Measurements from ENCODE around the gene SECISBP2L.
"Not testable (repeated sequence)": the region's sequence is repeated elsewhere in the genome, so short reads cannot be mapped to it uniquely, and the experiment has no call there.

Gene SECISBP2L

GRCh38 chr15:49046220-49047102, at the start of gene SECISBP2L:
SECISBP2L (minus strand) TSS chr15:49046446; CDS start chr15:49046299, 147 bp downstream.
- peak; percentile 89 for DNase-seq (ENCODE audit: low spot score)

DNA sequence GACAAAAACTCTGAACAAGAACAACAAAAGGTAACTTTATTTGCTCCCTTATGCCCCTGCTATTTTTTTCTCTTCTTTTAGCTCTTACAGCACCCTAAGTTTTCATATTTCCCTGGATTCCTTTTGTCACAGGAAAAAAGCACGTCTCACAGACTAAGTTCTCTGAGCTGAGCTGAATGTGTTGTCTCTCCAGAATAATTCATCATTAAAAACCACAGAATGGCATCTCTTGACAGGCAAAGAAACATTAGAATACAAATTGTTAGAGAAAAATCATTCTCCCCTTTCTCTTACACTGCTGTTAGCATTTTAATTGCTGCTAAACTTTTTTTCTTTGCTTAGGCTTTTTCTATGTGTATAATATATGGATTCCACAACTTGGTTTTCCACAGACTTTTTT, 48.7 kb upstream of the SECISBP2L start:
- no peak for DNase-seq (ENCODE audit: low spot score)

DNA sequence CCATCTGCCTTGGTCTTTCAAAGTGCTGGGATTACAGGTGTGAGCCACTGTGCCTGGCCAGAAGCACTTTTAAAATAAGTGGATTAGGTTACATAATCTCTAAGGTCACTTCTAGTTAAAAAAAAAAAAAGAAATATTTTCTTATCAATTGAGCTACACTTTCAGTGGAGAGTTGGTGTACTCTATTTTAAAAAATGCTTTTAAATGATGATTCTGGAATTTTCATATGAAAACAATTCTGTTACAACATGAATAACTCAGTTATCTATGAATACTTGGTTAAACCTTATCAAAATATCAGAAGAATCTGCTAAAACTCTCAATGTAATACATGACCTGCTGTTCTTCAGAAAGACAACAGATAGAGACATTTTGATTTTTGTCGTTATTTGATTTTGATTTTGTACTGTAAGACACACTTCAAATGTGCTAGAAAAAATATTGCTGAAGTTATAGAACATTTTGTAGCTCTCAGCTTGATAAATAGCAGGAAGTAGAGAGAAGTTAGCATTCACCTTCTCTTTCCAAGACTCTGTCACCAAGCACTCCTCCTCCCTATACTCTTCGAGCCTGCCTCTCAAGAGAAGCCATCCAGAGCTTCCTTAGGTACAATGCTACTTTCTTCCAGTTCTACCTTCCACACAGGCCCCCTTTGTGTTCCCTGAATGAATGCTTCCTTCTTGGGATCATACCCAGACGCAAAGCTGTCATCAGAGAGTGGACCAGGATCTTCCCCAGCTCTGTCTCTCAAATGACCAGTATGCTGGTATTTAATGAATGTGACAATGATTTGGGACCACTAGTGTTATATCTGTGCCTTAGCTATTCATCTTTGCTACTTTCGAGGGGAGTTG, 47.2 kb upstream of the SECISBP2L start:
- DNase-seq (ENCODE audit: low spot score), result no peak

- DNase-seq (ENCODE audit: low spot score), result no peak
These were observed 42.8 kb upstream of the SECISBP2L start for GRCh38 chr15:49088996-49089395.

GRCh38 chr15:49085696-49086459, 39.6 kb upstream of the SECISBP2L start:
- no peak for DNase-seq (ENCODE audit: low spot score)

- no peak for DNase-seq (ENCODE audit: low spot score)
These were observed 38.0 kb upstream of the SECISBP2L start for GRCh38 chr15:49084285-49084570.

DNA sequence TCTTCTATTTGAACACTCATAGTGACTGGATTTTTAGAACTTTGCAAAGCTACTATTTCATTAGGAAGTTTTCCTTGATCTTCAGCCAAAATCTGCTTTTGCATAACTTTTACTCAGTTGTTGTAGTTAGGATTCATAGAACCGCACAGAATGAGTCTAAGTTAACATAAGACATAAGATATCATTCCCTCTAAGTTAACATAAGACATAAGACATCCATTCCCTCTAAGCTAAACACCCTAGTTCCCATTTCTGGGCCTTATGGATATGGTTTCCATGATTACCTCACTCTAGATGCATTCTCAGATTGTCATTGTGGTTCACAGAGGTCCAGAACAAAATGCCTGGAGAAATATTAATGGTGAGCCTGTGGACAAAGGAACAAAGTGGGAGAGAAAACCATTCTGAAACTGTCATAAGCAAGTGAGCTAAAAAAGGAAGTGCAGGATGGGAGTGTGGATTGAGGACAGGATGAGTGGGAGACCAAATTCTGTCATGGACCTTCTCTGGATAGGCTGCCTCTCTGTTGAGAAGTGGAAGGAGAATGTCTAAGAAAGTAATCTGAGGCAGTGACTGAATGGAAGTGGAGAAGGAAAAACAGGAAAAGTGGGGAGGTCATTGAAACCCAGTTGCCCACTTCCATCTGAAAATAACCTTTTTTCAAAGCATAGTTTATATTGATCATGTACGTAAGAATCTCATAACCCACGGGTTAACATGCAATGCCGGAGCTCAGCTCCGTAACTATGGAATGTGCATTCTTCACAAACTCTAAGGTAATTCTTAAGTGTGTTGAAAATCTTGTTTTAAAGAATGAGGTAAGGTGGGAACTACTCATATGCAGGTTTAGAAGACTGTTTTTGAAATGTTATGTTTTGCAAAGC, 37.4 kb upstream of the SECISBP2L start:
- DNase-seq (ENCODE audit: low spot score), result no peak

DNA sequence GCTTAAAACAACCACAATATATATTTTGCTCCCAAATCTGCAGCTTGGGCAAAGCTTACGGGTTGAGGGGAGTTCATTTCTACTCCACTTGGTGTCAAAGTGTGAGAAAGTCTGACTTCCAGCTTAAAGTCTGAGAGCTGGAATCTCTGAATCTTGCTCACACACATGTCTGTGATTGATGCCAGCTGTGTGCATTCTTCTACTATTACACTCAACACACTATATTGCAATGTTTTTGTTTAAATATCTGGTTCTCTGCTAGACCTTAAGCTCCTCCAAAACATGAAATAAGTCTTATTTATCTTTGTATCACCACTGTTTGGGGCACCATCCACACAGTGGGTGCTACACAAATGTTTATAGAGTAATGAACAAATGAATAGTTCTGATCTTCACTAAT, 36.7 kb upstream of the SECISBP2L start:
- no peak for DNase-seq (ENCODE audit: low spot score)

DNA sequence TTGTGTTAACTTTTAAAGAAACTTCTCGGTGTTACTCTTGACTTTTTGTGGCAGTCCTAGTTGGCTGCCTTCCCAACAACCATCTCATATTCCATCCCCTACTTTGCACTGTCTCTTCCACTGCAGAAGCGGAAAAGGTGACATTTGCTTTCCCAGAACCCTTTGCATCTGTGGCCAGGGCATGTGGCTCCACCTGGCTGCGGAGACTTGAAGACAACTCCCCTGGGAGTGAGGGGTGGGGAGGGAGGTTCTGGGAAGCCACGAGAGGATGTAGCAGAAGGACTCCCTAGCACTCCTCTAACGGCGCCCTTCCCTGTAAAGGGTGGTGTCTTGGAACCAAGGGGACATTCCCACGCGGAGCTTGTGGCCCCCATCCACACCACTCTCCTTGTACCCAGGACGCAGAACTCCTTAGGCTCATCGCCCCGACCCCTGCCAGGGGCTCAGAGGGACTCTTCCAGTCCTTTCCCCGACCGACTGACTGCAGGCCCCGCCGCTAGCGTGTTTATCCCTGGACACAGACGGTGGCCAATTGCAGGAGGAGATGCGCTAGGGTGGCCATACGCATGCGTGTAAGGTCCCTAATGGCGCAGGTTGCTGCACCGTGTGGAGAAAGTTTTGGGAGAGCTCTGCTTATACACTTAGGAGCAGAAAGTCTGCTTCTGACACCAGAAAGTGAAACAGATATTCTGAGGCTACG, 33.2 kb upstream of the SECISBP2L start:
- no peak for DNase-seq (ENCODE audit: low spot score)

DNA sequence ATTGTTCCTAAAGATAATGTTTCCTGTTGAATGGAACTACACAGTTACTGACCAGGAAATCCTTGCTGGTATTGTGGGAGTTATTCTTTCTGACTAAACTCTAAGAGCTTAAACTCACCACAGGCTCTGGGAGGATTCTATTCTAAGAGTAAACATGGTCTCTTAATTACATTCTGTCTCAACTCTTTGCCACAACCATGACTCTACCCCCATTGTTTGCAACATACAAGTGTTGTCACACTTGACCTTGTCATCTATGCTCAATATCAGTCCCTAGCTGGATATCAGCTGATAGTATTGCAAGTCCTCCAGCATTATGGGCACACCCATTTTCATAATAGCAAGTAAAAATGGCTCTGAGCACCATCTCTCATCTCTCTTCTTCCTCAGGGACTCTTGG, 29.6 kb upstream of the SECISBP2L start:
- DNase-seq (ENCODE audit: low spot score), result no peak

GRCh38 chr15:49074589-49075287, 28.5 kb upstream of the SECISBP2L start:
- not testable (repeated sequence) for DNase-seq (ENCODE audit: low spot score)

GRCh38 chr15:49066372-49066771, 20.1 kb upstream of the SECISBP2L start:
- no peak for DNase-seq (ENCODE audit: low spot score)

DNA sequence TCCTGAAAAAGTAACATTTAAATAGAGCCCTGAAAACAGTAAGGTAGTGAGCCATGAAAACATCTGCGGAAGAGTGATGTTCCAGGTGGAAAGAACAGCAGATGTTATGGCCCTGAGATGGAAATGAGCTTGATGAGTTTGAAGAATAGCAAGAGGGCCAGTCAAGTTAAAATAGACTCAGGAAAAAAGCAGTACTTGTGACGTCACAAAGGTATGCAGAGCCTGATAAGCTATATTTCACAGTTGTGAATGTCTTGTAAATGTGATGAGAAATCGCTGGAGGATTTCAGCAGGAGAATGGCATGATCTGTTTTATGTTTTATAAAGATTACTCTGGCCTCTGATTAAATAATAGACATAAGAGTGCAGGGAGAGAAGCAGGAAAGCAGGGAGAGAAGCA, 18.6 kb upstream of the SECISBP2L start:
- no peak for DNase-seq (ENCODE audit: low spot score)

DNA sequence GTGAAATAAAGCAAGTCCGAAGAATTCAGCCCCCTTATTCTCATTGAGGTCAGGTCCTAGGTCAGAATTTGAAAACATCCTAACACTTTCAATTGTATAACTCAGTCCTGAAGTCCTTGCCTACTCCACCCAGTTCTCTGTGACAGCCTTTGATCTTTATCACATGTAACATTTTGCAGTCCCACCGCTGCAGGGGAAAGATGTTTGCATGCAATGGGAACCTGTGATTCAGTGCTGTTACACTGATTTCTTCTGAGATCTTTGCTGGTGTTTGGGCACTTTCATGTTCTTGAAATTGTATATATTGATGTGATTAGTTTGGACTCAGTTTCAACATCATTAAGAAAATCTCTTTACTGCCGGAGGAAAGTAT, 18.0 kb upstream of the SECISBP2L start:
- no peak for DNase-seq (ENCODE audit: low spot score)

DNA sequence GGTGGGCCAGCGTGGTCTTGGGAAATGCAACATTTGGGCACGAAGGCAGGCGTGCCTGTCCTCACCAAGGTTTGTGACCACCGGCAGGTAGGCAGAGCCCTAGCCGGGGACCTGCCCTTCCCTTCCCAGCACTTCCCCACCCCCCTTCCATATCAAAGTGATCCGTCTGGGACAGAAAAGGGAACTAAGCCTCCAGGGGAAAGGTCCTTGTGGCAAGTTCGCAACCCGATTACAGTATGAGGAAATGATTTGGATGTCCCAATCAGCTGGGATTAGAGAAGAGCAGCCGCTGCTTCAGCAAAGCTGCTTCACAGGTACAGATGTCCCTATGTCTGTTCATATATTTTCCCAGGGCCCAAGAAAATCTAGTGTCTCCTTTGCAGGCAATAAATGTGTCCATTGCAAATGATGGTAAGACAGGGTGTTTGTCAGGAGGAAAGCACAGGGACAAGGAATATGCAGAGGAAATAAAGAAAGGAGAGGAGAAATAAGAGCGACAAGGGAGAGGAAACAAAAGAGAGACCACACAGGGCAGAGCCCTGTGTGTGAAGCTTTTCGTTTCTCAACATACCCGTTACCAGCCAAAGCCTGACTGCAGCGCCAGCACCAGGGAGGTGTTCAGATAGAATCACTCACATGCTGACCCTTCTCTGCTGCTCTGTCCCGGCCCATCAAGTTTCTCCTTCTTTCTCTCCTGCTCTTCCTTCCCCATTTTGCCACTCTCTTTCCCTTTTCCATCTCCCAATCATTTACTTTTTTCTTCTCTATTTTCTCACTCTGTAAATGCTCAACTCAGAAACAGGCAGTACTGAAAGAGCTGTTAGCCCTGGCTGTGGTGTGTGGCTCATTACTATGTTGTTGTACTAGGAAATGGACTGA, 17.4 kb upstream of the SECISBP2L start:
- DNase-seq (ENCODE audit: low spot score), result no peak

GRCh38 chr15:49062900-49063299, 16.7 kb upstream of the SECISBP2L start:
- DNase-seq (ENCODE audit: low spot score), result no peak

GRCh38 chr15:49060710-49061495, 14.7 kb upstream of the SECISBP2L start:
- no peak for DNase-seq (ENCODE audit: low spot score)

- DNase-seq (ENCODE audit: low spot score), result no peak
These were observed 13.2 kb upstream of the SECISBP2L start for GRCh38 chr15:49059491-49059890.
